Panc1 (cell line): Measurements from ENCODE around the gene BEGAIN. TPM values are rescaled to one million over a fixed set of nuclear protein-coding genes. Genes with fewer than 3 reads are reported as not detected.

ENCODE experiments used
- ATAC-seq: fragments of 200-7000 bp; cut with Tn5 transposase; 2 replicates; pipeline ENCODE4 v1.9.1; 2020; ENCODE audit warnings: mild to moderate bottlenecking, moderate library complexity
- BruUV-seq: library from RNA; stranded (reverse); fragments of 400-500 nt; replicated peaks from 2 replicates; lab custom pipeline; 2021; lab: Mats Ljungman, UMichigan
- CTCF ChIA-PET: fragments of 300-600 bp; sonication (Branson Sonifier 250); formaldehyde crosslinking; loops from one replicate; lab custom pipeline; 2022; ENCODE audit warnings: antibody characterized with exemption; lab: Charles Lee
- POLR2A ChIA-PET: fragments of 300-600 bp; sonication (Branson Sonifier 250); formaldehyde crosslinking; loops from one replicate; lab custom pipeline; 2022; ENCODE audit warnings: antibody characterized with exemption; lab: Charles Lee
- DNase-seq: peaks from one replicate; pipeline ENCODE4 v3.0.0-alpha.2; 2010; ENCODE audit warnings: low read depth, low spot score
- H3K27ac ChIP-seq: 2 replicates; pipeline ENCODE4 v1.5.1; 2011; ENCODE audit warnings: mild to moderate bottlenecking, low read length, inconsistent platforms
- H3K27me3 ChIP-seq: fragments of 200-500 bp; sonication (Bioruptor generic); 2 replicates; pipeline ENCODE4 v1.6.0; 2014; ENCODE audit warnings: low read length, inconsistent platforms; ENCODE audit not compliant: control insufficient read depth, insufficient read depth
- H3K36me3 ChIP-seq: fragments of 200-500 bp; sonication (Bioruptor generic); 2 replicates; pipeline ENCODE4 v1.5.1; 2014; ENCODE audit warnings: inconsistent platforms, mild to moderate bottlenecking, low read length, moderate library complexity; ENCODE audit not compliant: control insufficient read depth, insufficient read depth
- H3K4me1 ChIP-seq: 2 replicates; pipeline ENCODE4 v1.5.1; 2011; ENCODE audit warnings: inconsistent platforms, mild to moderate bottlenecking, low read length, moderate library complexity; ENCODE audit not compliant: control insufficient read depth, insufficient read depth
- H3K4me3 ChIP-seq, 2 experiments: 2 replicates each; pipeline ENCODE4 v1.5.1; 2011 to 2012; ENCODE audit warnings: low read depth in 2 of 2, low read length in 2 of 2, mild to moderate bottlenecking in 2 of 2, inconsistent platforms in 1 of 2, moderate library complexity in 1 of 2
- H3K9me3 ChIP-seq: fragments of 200-500 bp; sonication (Bioruptor generic); 2 replicates; pipeline ENCODE4 v1.5.1; 2014; ENCODE audit warnings: low read depth, mild to moderate bottlenecking, inconsistent platforms, low read length, moderate library complexity; ENCODE audit not compliant: control insufficient read depth, insufficient read depth
- CTCF ChIP-seq: fragments of 450-650 bp; IDR thresholded peaks from 2 replicates; pipeline ENCODE4 v1.5.1; 2017; ENCODE audit warnings: mild to moderate bottlenecking
- POLR2AphosphoS5 ChIP-seq: IDR thresholded peaks from 2 replicates; pipeline ENCODE4 v1.6.1; 2012; ENCODE audit warnings: mild to moderate bottlenecking, low read depth, low read length, moderate library complexity
- REST ChIP-seq, 2 experiments: IDR thresholded peaks; 2 replicates each; pipeline ENCODE4 v1.6.1; 2011 to 2012; ENCODE audit warnings: low read depth in 2 of 2, control low read depth in 1 of 2, low read length in 1 of 2, mild to moderate bottlenecking in 1 of 2, moderate library complexity in 1 of 2; ENCODE audit not compliant: insufficient read depth in 1 of 2
- SIN3A ChIP-seq: IDR thresholded peaks from 2 replicates; pipeline ENCODE4 v1.6.1; 2012; ENCODE audit warnings: low read depth, mild to moderate bottlenecking, low read length, moderate library complexity, borderline replicate concordance; ENCODE audit not compliant: insufficient read depth
- TCF7L2 ChIP-seq: IDR thresholded peaks from 2 replicates; pipeline ENCODE4 v1.6.1; 2011; ENCODE audit warnings: mild to moderate bottlenecking, low read depth, low read length, inconsistent platforms
- in situ Hi-C: cut with HindIII; loops from 2 replicates; pipeline ENCODE4 v1.10.0; 2016; ENCODE audit warnings: low sequenced_read_pairs, low pct_unique_long_range_greater_than_20kb
- intact Hi-C: fragments of 100-400 bp; cut with micrococcal nuclease; formaldehyde crosslinking; loops from one replicate; pipeline ENCODE4 v1.10.0; 2022; ENCODE audit not compliant: unreplicated experiment
- total RNA-seq: library from RNA; stranded (reverse); gene quantifications from one replicate; pipeline ENCODE4 v1.2.1, GENCODE V29; 2021; ENCODE audit not compliant: unreplicated experiment

The BEGAIN gene
- total RNA-seq, 1 experiment from 2014 or later: 26.5 TPM

GRCh38 chr14:100532906-100533655, 54.1 kb downstream of the BEGAIN start:
- in situ Hi-C loops: no loop called here
- CTCF ChIA-PET: no interaction called here
- POLR2A ChIA-PET: no interaction called here
- intact Hi-C loops: no loop called here
- Histone ChIP-seq H3K4me1 (peaks cover 34% of the 10 kb centered on the region), H3K27ac (peak overlapping the region; percentile 44), H3K27me3 (no peaks in the 10 kb centered on the region), H3K4me3 (no peak overlapping the region), H3K9me3 (no peaks in the 10 kb centered on the region), H3K36me3 (no peaks in the 10 kb centered on the region)
- DNase-seq (no peak), ATAC-seq (no peak; the same call in 1 of the 2 replicates)
- TF ChIP-seq CTCF (no peak), TCF7L2 (no peak), REST (IDR thresholded peaks at IDR 0.05; ENCODE audit: insufficient read depth in 1 of 2, low read depth in 2 of 2, low read length in 1 of 2) (no peak), SIN3A (no peak), POLR2AphosphoS5 (no peak)
- BruUV-seq: no TSS peak

- DNase-seq: no peak
- POLR2A ChIA-PET: interaction anchor here (0.6 kb wide), 1 partner anchor 1803 kb away, joined by 15 read pairs; no protein-coding TSS in a partner anchor
These were observed 54.9 kb downstream of the BEGAIN start for GRCh38 chr14:100532154-100532861.

More at GRCh38 chr14:100532154-100532861, 54.9 kb downstream of the BEGAIN start:
- H3K9me3 ChIP-seq: no peaks in the 10 kb centered on the region
- H3K4me3 ChIP-seq: no peak overlapping the region
- intact Hi-C loops (no loop called here), in situ Hi-C loops (no loop called here)
- peaks cover 34% of the 10 kb centered on the region for H3K4me1 ChIP-seq
- no peaks in the 10 kb centered on the region for H3K36me3 ChIP-seq
- TF ChIP-seq CTCF (no peak), POLR2AphosphoS5 (no peak), TCF7L2 (no peak), SIN3A (no peak), REST (IDR thresholded peaks at IDR 0.05; ENCODE audit: insufficient read depth in 1 of 2, low read depth in 2 of 2, low read length in 1 of 2) (no peak)
- CTCF ChIA-PET: no interaction called here
- no TSS peak for BruUV-seq
- ATAC-seq: peak; percentile 10
- no peaks in the 10 kb centered on the region for H3K27me3 ChIP-seq
- peak overlapping the region; percentile 44 for H3K27ac ChIP-seq
